GM18868 (cell line): Measurements from ENCODE around the gene PTPRT.

ENCODE experiments used
- ATAC-seq: cut with Tn5 transposase; IDR thresholded peaks from one replicate; pipeline ENCODE4 v1.9.1; 2021; ENCODE audit warnings: mild to moderate bottlenecking, moderate library complexity; ENCODE audit not compliant: unreplicated experiment

PTPRT gene

DNA sequence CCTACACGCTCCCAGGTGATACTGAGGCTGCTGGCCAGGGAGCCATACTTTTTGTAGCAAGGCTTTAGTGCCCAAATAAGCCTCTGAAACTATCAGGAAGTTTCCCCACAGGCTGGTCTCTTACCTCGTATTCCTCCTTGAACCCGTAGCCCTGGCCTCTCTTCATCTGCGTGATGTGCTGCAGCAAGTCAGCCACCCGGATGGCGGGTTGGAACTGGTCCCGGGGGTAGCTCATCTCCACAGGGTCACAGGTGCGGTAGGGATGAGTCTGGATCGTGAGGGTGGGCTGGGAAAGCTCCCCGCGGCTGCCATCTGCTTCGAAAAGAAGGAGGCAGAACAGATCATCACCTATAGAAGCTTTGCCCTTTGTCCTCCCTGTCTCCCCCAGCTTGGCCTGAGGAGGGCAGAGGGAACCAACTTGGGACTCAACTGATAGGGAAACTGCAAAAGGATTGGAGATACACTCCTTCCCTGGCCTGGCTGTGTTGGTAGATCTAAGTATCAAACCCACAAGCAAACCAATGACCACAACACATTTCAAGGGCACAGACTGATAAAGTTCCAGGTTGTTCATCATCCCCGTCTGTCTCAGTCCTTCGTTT is 1028.4 kb downstream of the PTPRT start:
- no peak for ATAC-seq

DNA sequence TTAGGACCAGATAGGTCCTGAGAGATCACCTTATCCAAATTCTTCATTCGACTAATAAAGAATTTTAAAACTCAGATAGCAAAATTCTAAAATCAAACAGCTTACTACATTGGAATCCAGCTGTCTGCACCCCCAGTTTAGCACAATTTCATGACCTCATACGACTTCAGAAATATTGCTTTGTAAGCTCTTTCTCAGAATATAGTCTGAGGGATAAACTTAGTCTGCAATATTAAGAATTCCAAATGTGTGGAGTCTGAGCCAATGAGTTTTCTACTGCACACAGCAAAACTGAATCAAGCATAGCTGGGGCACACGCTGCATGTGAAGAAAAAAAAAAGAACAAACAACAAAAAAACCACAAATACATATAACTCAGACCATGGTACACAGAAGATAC is 1029.9 kb downstream of the PTPRT start:
- no peak for ATAC-seq

DNA sequence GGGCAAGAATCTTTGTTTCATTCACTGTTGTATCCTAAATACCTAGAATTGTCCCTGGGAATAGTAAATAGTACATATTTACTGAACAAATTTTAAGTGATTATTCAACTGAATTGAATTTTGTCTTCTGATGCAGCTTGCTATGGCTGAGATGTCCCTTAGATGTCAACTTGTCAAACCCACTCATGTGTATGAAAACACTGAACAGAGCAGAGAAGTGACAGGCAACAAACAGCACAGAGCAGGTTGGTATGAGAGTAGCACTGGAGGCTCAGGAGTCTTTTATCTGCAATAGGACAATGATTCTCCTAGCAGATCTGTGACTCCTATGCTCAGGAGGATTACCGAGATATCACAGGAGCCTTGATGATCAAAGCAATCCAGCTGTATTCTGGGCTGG is 1031.4 kb downstream of the PTPRT start:
- no peak for ATAC-seq

DNA sequence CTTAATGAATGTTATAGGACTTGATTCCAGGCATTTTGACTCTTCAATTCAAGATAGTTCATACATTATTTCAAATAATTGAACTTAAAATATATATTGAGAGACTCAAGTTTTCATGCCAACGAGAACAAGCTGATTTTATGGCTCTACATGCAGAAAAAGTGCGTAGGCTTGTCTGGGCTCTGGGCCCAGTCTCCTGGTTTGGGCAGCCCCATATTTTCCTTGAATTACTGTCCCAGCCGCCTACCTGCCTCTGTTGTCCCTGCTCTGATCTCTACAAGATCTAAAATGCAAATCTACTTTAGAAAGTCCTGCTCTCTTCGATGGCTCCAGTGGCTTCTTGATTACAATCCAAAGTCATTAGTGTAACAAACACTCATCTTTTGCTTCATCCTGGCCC is 1034.1 kb downstream of the PTPRT start:
- ATAC-seq = no peak

DNA sequence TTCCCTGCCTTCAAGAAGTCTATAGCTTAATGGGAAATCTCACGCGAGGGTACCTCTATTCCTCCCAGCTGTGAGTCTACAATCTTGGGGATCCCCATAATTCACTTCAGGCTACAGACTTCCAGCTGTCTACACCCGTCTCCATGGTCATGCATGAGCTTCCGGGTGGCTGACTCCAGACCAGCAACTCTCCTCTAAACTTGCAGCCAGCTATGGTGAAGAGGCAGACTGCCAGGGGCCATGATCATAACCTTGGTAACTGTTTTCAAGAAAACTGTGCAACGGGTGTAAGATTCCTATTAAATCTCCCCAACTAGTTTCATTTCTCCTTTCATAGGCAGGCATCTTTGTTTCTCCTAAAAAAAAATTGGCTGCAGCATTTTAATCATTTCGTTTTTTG is 1037.1 kb downstream of the PTPRT start:
- ATAC-seq = no peak

DNA sequence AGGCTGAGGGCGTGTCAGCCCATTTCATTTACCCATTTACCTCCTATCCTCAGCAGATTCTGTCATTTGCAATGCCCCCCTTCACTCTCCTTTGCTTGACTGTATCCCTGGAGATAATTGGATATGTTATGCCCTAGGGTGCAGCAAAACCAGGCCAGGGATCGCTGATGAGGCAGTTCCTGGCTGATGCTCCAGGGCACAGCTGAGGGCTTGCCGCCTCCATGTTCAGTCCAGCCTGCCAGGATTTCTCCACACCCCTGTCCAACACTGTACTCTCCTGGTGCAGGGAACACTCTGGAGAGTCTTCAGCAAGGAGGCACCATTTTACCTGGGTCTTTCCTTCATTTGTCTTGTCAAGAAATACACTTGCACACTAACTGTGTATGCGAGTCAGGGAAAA is 1039.5 kb downstream of the PTPRT start:
- no peak for ATAC-seq

DNA sequence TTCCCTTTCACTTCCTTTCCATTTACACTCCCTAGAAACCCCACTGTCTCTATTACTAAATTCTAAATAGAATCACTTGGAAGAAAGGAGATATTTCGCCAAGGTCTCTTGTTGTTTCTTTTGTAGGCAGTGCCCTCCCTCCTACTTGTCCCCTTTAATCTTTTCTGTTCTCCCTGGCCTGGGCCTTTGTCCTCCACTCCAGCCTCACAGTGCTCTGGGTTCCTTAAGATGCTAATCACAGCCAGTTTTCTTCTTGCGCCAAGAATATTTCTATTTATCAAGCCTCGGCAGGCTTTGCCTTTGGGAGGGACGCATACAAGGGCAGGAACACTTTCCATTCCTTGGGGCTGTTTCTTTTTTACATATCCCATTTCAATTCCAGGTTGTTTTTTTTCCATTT is 1051.0 kb downstream of the PTPRT start:
- ATAC-seq = no peak

DNA sequence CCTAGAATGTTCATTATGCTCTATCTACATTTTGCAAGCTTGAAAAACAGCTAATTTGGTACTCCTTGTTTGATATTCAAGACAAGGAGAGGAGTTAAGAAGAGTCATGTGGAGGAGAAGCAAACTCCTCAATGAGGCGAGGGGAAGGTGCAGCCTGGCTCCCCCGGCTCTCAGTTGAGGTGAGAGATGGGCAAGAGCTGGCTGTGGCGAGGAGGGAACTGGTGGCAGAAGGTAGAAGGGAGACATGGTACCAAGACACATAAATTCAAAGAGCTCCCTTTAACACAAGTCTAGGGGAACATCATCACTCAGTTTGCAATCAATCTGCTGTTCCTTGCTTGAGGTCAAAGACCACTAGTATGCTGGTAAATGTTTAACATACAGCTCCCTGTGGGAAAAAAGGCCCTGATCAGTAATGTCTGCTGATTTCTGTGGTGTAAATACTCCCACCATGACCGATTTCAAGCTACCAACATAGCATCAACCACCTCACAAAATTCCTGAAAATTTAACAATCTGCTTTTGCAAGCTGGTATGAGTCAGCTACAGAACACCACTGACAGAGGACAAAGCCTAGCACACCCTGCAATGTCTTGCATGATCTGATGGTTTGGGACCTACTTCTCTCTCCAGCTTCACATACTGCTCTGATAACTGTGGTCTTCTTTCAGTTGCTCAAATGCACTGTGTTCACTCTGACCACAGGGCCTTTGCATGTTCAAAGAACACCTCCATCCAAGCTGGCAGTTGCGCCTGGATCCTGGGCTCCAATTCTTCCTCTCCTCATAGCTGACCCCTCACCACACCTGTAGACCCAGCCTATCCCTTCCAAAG is 1055.2 kb downstream of the PTPRT start:
- no peak for ATAC-seq

DNA sequence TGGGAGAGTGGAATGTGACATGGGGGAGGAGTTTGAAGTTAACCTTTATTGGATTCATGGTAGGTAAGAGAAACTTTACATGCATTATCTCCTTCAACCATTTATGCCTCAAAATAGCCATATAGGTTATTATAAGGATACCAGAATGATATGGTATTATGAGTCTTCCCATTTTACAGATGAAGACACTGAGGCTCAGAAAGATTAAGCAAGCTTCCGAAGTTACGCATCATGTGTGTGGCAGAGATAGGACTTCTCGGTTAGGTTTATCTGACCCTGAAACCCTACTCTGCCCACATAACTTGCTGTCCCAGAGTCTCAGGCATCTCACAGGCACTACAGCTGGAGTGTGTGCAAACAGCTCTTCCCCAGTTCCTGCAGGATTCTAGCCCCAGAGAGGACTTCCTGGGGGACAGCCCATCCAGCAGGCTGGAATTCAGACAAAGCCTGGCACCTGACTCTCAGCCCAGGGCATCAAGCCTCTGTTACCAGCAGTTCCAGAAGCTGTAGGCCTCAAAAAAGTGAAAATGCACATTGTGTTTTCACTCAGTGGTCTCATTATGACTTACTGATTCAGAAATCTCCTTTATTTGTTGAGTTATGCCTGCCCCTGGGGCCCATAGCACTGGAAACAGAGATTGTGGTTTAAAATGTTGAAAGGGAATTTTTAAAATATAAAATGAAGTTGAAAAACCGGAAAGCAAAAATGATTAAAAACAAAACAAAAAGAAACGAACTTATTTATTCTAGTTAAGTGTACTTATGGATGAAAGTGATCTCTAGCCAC is 1058.7 kb downstream of the PTPRT start:
- ATAC-seq = no peak

DNA sequence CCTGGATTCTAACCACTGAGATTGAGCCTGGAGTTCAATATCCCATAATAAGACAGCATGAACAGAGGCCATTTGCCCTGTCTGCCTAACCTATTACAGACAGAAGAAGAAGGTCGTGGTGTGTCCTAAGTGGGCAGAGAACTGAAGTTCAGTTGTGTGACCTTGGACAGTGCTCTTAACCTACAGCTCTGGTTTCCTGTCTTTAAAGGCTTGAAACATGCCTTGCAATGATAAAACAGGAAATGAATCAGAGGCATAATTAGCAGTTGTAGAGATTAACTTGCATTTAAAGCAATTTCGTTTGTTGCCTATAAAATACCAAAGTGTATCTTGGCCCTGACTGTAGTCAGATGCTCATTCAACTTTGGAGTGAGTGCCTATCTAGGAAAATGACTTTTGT is 1064.3 kb downstream of the PTPRT start:
- no peak for ATAC-seq

DNA sequence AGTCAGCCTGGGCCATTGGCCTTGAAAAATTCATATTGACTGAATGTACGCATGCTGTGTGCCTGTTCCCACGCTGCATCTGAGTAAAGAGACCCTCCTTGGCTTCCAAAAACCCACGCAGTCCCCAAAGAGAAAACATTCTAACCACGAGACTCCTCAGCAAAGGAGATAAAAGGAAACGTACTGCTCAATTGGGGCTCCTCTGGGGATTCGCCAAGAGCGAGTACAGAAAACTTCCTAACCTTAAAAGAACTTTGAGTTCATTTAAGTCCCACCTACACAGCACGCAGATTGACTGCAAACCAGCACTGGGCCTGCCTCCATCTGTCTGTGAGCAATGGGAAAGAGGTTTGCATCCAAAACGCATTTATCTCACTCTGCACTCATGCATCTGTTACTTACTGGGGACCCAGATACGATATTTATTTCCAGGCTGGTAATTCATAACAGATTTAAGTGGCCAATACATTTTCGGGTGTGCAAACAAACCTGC is 1065.7 kb downstream of the PTPRT start:
- ATAC-seq = no peak

DNA sequence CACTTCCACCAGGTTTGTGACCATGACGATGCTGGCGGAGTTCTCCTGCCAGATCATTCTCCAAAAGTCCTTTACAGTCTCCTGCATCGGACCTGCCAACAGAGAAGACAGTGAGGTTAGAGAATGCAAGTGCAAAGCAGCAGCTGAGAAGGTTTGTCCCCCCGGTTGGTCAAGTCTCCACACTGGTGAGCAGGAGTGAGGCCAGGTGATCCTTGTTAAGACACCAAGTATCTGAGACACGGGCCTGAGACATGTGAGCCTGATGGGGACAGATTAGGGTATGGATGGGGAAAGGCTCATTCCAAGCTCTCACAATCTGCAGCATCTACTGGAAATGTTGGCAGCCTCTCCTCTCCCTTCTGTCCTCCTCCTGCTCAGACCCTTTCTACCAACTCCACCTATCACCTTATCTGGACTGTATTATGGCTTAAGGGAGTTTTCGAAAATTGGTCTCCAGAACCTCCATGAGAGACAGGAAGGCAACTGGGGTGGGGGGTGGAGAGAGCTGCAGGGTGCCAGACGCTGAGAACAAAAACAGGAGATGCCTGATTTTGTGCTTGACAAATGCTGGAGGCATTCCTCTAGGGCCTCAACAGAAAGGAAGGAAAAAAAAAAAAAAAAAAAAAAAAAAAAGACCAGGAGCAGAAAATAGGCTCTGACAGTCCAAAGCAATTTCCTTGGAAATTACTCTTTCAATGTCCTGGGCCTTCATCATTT is 1071.1 kb downstream of the PTPRT start:
- ATAC-seq = no peak

DNA sequence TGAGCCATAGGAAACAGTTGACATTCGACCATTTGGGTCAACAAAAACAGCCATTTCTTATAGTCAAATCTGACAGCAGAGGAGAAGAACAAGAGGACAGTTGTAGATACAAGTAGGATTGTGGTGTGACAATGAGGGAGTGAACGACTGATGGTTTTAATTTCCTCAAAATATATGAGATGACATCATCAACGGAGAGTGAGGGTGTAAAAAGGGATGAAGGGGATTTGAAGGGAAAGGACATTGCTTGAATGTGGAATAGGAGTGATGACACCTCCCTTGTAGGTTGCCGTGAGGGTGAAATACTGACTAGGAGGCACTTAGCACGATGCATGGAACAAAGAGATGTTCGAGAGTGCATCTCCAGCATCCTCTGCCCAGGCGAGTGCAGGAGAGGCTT is 1071.7 kb downstream of the PTPRT start:
- ATAC-seq = no peak

DNA sequence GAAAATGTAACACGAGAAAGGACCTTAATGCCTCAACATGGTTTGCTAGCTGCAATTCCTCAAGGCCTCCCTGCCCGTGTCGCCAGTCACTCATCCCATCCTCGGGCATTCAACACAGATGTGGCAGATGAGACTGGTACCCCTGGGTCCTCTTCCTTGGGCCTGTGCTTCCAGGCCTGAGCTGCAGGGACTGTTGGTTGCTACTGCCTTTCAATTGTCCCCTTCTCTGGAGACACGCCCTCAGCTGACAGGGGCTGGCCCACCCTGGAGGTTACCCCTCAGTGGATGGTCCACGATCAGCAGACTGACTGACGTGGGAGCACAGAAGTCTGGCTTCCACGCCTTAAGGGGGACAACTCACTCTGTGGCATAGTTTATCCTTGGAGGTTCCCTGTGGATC is 1076.5 kb downstream of the PTPRT start:
- no peak for ATAC-seq

DNA sequence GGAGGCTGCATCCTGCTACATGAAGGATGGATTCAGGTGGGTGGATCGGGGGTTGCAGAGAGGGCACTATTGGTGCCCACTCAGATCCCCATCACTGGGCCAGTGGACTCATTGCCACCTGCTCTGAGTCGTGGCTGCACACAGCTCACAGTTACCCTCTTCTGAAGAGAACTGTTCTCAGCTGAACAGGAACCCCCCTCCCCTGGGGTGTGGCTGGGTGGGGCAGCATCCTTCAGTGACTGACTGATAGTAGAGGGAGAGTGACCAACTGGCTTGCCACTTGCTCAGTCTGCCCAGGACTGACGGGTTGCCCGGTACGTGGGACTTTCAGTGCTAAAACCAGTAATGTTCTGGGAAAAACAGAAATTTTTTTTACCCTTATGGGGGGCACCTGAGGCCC is 1077.5 kb downstream of the PTPRT start:
- ATAC-seq = no peak

DNA sequence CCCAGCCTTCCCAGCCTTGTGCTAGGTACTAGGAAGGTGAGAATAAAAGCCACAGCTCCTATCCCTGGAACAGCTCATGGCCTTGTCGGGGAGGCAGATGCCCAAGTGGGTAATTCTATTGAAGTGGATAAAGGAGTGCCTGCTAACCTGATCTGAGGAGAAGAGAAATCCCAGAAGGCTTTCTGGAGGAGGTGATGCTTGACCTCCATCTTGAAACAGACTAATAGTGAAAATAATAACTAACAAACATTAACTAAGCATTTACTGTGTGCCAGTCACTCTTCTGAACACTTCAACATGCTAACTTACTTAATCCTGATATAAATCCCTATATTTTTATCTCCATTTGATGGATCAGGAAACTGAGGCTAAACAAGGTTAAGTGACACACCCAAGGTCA is 1078.4 kb downstream of the PTPRT start:
- ATAC-seq = no peak

DNA sequence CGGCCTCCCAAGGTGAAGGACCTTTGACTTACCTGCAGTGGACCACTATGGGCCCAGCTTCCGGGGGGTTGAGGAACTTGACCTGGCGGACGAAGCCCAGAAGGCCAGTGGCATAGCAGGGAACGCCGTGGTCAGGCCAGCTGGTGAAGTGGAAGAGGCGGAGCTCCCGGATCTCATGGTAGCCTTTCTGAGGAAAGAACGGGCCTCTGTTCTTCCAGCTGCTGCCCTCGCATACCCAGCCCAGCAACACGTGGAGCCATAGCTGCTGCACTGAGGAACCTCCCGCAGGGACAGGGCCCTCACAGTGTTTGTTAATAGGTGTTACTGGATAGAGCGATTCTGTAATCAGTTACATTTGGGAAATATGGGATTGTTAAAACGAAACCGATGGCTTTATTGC is 1079.4 kb downstream of the PTPRT start:
- no peak for ATAC-seq

DNA sequence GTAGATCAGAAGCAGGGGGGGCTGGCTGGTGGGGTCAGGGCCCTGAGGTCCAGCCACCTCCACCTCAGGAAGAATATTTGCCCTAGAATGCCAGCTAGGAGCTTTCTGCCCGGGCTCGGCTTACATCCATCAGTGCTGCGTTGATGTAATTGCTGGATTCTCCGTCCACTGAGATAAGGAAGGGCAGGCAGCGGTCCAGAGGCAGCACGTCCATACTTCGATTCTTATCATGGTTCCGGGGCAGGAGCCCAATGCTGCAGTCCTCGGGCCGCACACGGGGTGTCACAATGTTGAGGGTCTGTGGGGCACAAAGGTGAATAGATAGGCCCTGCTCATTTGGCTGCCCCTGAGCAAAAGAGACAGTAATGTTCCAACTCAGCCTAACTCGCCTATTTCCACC is 1087.7 kb downstream of the PTPRT start:
- ATAC-seq = no peak

DNA sequence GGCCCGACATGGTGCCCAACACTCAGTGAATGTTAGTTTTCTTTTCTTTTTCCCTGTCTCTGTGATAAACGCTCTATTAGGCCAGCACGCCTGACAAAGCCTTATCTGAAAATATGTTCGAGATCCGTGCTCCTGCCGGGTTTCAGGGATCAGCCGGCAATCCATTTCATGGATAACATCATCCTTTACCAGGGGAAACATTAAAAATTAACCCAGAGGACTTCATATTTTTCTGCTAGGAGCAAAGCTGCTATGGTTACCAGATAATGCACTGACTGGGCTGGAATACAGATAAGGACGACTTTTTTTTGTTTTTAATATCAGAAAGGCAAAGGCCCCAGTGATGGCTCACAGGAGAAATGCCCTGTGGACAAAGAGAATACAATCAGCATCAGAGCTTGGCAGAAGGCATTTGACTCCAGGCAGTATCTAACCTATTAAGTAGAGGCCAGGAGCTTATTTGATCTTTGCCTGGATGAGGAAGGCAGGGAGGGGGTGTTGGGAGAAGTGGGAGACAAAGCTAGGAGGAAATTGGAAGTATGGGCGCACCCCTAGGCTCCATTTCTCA is 1089.5 kb downstream of the PTPRT start:
- ATAC-seq = no peak

DNA sequence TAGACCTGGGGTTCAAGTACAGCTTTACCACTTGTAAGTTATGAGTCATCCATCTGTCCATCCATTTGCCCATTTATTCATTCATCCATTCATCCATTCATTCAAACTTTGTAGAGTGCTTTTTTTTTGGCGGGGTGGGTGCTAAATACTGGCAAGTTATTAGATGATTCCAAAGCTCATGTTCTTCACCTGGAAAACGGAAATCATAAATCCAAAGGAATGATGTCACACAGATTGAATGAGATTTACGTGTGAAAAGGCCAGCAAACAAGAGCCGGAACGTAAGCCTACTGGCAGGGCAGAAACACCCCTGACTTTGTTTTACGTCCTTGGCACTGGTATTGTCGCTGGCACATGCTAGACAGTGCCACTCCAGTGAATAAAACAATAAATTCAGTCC is 1090.6 kb downstream of the PTPRT start:
- no peak for ATAC-seq

DNA sequence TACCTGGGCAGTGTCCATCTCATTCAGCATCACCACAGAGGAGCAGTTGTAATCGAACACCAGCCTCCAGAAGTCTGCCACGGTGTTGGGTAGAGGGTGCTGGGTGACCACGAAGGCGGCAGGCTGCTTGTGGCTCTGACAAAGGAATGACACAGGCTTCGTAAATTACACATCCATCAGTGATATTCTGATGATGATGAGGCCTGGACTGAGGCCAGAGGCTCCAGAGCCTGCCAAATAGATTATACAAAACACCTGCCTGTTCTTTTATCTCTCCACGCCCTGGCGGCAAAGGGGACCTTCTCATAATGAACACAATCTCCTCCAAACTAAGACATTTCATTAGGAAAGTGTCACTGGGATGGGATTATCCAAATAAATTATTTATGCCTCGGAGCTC is 1091.3 kb downstream of the PTPRT start:
- no peak for ATAC-seq
